HL-60 (cell line): ENCODE measurements around the gene CCM2L.

Experiments
- DNase-seq, 2 experiments: peaks; one replicate each; pipeline ENCODE4 v3.0.0-alpha.2; 2010 to 2020; ENCODE audit warnings: low read depth in 1 of 2, low spot score in 1 of 2
- H3K27ac ChIP-seq: fragments of 250-450 bp; sonication (Bioruptor Pico); replicated peaks from 2 replicates; pipeline ENCODE4 v1.5.1; 2020; ENCODE audit warnings: mild to moderate bottlenecking, moderate library complexity
- H3K27me3 ChIP-seq: fragments of 250-450 bp; sonication (Bioruptor Pico); 2 replicates; pipeline ENCODE4 v1.5.1; 2021; ENCODE audit warnings: mild to moderate bottlenecking, moderate library complexity; ENCODE audit not compliant: insufficient read depth, poor library complexity, severe bottlenecking
- H3K4me3 ChIP-seq: replicated peaks from 2 replicates; pipeline ENCODE4 v1.5.1; 2011; ENCODE audit warnings: mild to moderate bottlenecking, control low read depth, low read length; ENCODE audit not compliant: insufficient read depth
- GABPA ChIP-seq: IDR thresholded peaks from 2 replicates; pipeline ENCODE4 v1.6.1; 2012; ENCODE audit warnings: low read depth
- POLR2AphosphoS5 ChIP-seq: IDR thresholded peaks from 2 replicates; pipeline ENCODE4 v1.6.1; 2012; ENCODE audit warnings: low read depth
- SPI1 ChIP-seq: IDR thresholded peaks from 2 replicates; pipeline ENCODE4 v1.6.1; 2012; ENCODE audit warnings: low read depth, mild to moderate bottlenecking, borderline replicate concordance
- TF ChIP-seq, protein P1 (sequence below): IDR thresholded peaks from 2 replicates; pipeline ENCODE4 v1.6.1; 2012; ENCODE audit warnings: low read depth; ENCODE audit not compliant: insufficient replicate concordance
- TF ChIP-seq, protein P2 (sequence below): IDR thresholded peaks from one replicate; pipeline ENCODE4 v1.5.1; 2011; ENCODE audit warnings: low read length, control low read depth, inconsistent platforms; ENCODE audit not compliant: insufficient read depth

Gene CCM2L

DNA sequence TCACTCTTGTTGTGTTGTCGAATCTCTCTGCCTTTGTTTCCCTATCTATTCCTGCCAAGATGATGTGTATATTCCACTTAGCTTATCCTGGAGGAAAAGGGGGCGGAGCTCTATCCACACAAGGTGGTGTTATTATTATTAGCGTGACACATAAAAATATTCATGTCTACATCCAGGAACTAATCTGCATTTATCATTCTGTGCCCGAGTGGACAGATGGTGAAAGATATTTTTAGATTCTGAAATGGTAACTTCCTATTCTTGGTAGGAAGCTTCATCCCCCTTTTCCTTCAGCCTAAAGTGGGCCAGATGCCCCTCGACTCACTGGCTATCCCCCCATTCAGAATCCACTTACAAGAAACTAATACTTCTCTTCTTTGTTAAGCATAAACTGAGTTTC is 40.2 kb upstream of the CCM2L start:
- no peak for DNase-seq
- Histone ChIP-seq H3K4me3 (no peak overlapping the region), H3K27me3 (peaks cover 10% of the 10 kb centered on the region), H3K27ac (no peak overlapping the region)
- TF ChIP-seq GABPA (no peak), SPI1 (no peak), POLR2AphosphoS5 (no peak)
- TF ChIP-seq, protein P1, sequence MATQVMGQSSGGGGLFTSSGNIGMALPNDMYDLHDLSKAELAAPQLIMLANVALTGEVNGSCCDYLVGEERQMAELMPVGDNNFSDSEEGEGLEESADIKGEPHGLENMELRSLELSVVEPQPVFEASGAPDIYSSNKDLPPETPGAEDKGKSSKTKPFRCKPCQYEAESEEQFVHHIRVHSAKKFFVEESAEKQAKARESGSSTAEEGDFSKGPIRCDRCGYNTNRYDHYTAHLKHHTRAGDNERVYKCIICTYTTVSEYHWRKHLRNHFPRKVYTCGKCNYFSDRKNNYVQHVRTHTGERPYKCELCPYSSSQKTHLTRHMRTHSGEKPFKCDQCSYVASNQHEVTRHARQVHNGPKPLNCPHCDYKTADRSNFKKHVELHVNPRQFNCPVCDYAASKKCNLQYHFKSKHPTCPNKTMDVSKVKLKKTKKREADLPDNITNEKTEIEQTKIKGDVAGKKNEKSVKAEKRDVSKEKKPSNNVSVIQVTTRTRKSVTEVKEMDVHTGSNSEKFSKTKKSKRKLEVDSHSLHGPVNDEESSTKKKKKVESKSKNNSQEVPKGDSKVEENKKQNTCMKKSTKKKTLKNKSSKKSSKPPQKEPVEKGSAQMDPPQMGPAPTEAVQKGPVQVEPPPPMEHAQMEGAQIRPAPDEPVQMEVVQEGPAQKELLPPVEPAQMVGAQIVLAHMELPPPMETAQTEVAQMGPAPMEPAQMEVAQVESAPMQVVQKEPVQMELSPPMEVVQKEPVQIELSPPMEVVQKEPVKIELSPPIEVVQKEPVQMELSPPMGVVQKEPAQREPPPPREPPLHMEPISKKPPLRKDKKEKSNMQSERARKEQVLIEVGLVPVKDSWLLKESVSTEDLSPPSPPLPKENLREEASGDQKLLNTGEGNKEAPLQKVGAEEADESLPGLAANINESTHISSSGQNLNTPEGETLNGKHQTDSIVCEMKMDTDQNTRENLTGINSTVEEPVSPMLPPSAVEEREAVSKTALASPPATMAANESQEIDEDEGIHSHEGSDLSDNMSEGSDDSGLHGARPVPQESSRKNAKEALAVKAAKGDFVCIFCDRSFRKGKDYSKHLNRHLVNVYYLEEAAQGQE: no peak
- TF ChIP-seq, protein P2, sequence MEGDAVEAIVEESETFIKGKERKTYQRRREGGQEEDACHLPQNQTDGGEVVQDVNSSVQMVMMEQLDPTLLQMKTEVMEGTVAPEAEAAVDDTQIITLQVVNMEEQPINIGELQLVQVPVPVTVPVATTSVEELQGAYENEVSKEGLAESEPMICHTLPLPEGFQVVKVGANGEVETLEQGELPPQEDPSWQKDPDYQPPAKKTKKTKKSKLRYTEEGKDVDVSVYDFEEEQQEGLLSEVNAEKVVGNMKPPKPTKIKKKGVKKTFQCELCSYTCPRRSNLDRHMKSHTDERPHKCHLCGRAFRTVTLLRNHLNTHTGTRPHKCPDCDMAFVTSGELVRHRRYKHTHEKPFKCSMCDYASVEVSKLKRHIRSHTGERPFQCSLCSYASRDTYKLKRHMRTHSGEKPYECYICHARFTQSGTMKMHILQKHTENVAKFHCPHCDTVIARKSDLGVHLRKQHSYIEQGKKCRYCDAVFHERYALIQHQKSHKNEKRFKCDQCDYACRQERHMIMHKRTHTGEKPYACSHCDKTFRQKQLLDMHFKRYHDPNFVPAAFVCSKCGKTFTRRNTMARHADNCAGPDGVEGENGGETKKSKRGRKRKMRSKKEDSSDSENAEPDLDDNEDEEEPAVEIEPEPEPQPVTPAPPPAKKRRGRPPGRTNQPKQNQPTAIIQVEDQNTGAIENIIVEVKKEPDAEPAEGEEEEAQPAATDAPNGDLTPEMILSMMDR: no peak

DNA sequence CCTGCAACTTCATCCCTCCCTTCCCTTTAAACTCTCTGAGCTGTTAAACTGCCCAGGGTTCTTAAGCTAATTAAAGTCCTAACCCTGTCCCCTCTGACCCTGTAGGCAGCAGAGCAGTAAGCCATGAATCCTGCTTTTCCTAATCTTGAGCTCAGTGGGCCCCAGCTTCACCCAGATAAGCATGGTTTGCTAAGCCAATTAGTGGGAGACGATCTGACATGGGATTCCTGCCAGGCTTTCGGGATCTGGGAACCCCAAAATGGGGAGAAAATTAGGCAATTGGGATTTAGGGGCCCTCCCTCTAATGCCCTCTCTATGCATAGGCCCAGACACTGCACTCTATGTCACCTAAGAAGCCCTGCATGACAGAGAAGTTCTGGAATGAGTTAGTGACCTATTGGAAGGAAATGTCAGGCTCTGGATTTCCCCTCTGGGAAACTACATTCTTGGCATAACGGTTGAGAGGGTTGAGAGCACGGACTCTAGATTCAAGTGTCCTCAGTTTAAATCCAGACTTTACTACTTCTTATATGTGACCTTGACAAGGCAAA is 37.7 kb upstream of the CCM2L start:
- H3K27me3 ChIP-seq: peaks cover 10% of the 10 kb centered on the region
- no peak overlapping the region for H3K27ac ChIP-seq
- H3K4me3 ChIP-seq: no peak overlapping the region
- TF ChIP-seq GABPA (no peak), SPI1 (no peak), POLR2AphosphoS5 (no peak)
- TF ChIP-seq, protein P2: no peak
- TF ChIP-seq, protein P1: no peak
- no peak for DNase-seq

DNA sequence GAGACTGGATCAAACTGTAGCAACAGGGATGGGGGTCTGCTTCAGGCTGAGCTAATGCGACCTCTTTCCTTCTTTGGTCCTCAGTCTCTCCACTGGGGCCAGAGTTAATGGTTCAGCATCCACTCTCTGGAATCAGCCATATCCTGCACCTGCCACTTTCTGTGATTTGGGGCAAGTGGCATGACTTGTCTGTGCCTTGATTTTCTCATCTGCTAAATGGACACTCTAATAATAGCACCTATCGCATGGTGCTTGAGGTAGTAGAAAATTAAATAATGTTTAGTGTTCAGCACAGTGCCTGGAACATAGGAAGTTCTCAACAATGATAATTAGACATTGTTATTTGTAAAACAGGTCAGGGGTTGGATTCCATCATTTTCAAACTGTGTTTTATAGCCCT is 35.9 kb upstream of the CCM2L start:
- TF ChIP-seq, protein P1: no peak
- no peak for TF ChIP-seq SPI1
- no peak for TF ChIP-seq POLR2AphosphoS5
- no peak for TF ChIP-seq GABPA
- TF ChIP-seq, protein P2: no peak
- DNase-seq: no peak
- no peak overlapping the region for H3K4me3 ChIP-seq
- H3K27ac ChIP-seq: no peak overlapping the region
- peaks cover 10% of the 10 kb centered on the region for H3K27me3 ChIP-seq
